Measurements from ENCODE around the gene UBALD1. TPM values are rescaled to one million over a fixed set of nuclear protein-coding genes. Genes with fewer than 3 reads are reported as not detected.

Gene UBALD1
- total RNA-seq, 1 donor = 9.4 TPM

- H2AFZ ChIP-seq (ENCODE audit: low read length) = no peak overlapping the region
- DNase-seq (ENCODE audit: insufficient read length, low spot score, missing footprints) = peak; percentile 81
- TF ChIP-seq CTCF (IDR thresholded peaks at IDR 0.05; ENCODE audit: extremely low read depth, low read depth, low read length) = no peak
These were observed 22.8 kb downstream of the UBALD1 start for GRCh38 chr16:4591706-4592470.

DNA sequence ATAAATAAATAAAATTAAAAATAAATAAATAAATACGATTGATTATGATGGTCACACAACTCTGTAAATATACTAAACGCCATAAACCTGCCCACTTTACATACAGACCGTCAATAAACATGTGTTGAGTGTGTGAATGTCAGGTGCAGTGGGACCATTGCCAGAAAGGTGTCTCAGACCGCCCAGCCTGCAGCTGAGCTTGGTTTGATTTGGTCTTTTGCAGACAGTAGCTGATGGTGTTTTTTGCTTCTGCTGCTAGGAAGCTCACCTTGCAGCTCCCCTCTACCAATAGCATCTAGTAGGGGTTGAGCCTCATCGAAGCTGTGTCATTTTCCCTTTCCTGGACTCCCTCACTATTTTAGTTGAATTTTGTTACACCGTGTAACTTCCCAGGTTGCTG lies 23.5 kb downstream of the UBALD1 start:
- Histone ChIP-seq H3K27ac (ENCODE audit: low read depth, low read length) (no peak overlapping the region), H3K9me3 (ENCODE audit: low read depth, low read length) (peaks cover 4% of the 10 kb centered on the region), H3K4me1 (ENCODE audit: insufficient read depth, low read length) (no peaks in the 10 kb centered on the region), H3K4me3 (ENCODE audit: insufficient read depth, low read length) (no peak overlapping the region), H3K27me3 (ENCODE audit: insufficient read depth, low read length) (peaks cover 10% of the 10 kb centered on the region), H2AFZ (ENCODE audit: low read length) (no peak overlapping the region), H4K20me1 (ENCODE audit: insufficient read depth, low read length) (no peaks in the 10 kb centered on the region), H3K4me2 (ENCODE audit: insufficient read depth, low read length) (no peak overlapping the region), H3K79me2 (ENCODE audit: insufficient read depth, low read length) (no peaks in the 10 kb centered on the region), H3K36me3 (ENCODE audit: insufficient read depth, low read length) (no peaks in the 10 kb centered on the region)
- no peak for TF ChIP-seq CTCF (IDR thresholded peaks at IDR 0.05; ENCODE audit: extremely low read depth, low read depth, low read length)
- peak; percentile 52 for DNase-seq (ENCODE audit: insufficient read length, low spot score, missing footprints)

More at GRCh38 chr16:4591706-4592470, 22.8 kb downstream of the UBALD1 start:
- Histone ChIP-seq H3K9me3 (ENCODE audit: low read depth, low read length) (peaks cover 4% of the 10 kb centered on the region), H3K79me2 (ENCODE audit: insufficient read depth, low read length) (no peaks in the 10 kb centered on the region), H4K20me1 (ENCODE audit: insufficient read depth, low read length) (no peaks in the 10 kb centered on the region), H3K27me3 (ENCODE audit: insufficient read depth, low read length) (peaks cover 4% of the 10 kb centered on the region), H3K4me3 (ENCODE audit: insufficient read depth, low read length) (no peak overlapping the region), H3K4me1 (ENCODE audit: insufficient read depth, low read length) (no peaks in the 10 kb centered on the region), H3K4me2 (ENCODE audit: insufficient read depth, low read length) (no peak overlapping the region), H3K27ac (ENCODE audit: low read depth, low read length) (no peak overlapping the region), H3K36me3 (ENCODE audit: insufficient read depth, low read length) (no peaks in the 10 kb centered on the region)

DNA sequence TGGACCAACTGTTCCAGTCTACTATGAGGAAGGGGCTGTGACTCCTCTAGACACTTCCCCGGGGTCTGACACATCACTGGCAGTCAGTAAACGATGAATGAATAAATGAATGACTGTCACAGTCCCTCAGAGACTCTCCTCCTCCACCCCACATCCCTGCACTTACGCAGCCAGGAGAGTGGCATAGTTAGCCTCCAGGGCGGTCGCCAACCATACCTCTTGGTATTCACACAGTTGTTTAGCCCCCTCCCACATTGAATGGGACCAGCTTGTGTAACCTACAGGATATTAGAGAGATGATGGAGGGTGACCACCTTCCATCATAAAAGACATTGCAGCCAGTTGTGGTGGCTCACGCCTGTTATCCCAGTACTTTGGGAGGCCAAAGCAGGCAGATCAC lies 25.7 kb downstream of the UBALD1 start:
- H3K9me3 ChIP-seq (ENCODE audit: low read depth, low read length) = peaks cover 4% of the 10 kb centered on the region
- TF ChIP-seq CTCF (IDR thresholded peaks at IDR 0.05; ENCODE audit: extremely low read depth, low read depth, low read length) = no peak
- no peaks in the 10 kb centered on the region for H3K36me3 ChIP-seq (ENCODE audit: insufficient read depth, low read length)
- peak; percentile 61 for DNase-seq (ENCODE audit: insufficient read length, low spot score, missing footprints)
- H3K4me1 ChIP-seq (ENCODE audit: insufficient read depth, low read length) = no peaks in the 10 kb centered on the region
- H3K4me3 ChIP-seq (ENCODE audit: insufficient read depth, low read length) = no peak overlapping the region
- no peak overlapping the region for H2AFZ ChIP-seq (ENCODE audit: low read length)
- no peaks in the 10 kb centered on the region for H3K79me2 ChIP-seq (ENCODE audit: insufficient read depth, low read length)
- no peak overlapping the region for H3K4me2 ChIP-seq (ENCODE audit: insufficient read depth, low read length)
- H4K20me1 ChIP-seq (ENCODE audit: insufficient read depth, low read length) = no peaks in the 10 kb centered on the region
- H3K27me3 ChIP-seq (ENCODE audit: insufficient read depth, low read length) = peaks cover 12% of the 10 kb centered on the region
- H3K27ac ChIP-seq (ENCODE audit: low read depth, low read length) = no peak overlapping the region

DNA sequence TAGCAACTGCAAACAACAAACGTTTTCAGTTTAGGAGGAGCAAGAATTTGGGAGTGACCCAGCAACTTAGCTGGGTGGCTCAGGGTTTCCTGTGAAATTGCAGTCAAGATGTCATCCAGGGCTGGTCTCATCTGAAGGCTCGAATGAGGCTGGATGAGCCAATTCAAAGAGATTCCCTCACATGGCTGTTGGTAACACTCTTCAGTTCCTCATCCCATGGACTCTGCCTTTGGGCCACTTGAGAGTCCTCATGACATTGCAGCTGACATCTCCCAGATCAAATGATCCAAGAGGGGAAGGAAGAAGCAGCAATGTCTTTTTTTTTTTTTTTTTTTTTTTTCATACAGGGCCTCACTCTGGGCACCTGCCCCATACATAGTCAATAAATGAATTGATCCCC lies 26.3 kb downstream of the UBALD1 start:
- Histone ChIP-seq H2AFZ (ENCODE audit: low read length) (no peak overlapping the region), H3K9me3 (ENCODE audit: low read depth, low read length) (peaks cover 4% of the 10 kb centered on the region), H3K79me2 (ENCODE audit: insufficient read depth, low read length) (no peaks in the 10 kb centered on the region), H3K4me2 (ENCODE audit: insufficient read depth, low read length) (no peak overlapping the region), H3K27me3 (ENCODE audit: insufficient read depth, low read length) (peaks cover 12% of the 10 kb centered on the region), H3K4me3 (ENCODE audit: insufficient read depth, low read length) (no peak overlapping the region), H4K20me1 (ENCODE audit: insufficient read depth, low read length) (no peaks in the 10 kb centered on the region), H3K4me1 (ENCODE audit: insufficient read depth, low read length) (no peaks in the 10 kb centered on the region), H3K27ac (ENCODE audit: low read depth, low read length) (no peak overlapping the region), H3K36me3 (ENCODE audit: insufficient read depth, low read length) (no peaks in the 10 kb centered on the region)
- no peak for DNase-seq (ENCODE audit: insufficient read length, low spot score, missing footprints)
- no peak for TF ChIP-seq CTCF (IDR thresholded peaks at IDR 0.05; ENCODE audit: extremely low read depth, low read depth, low read length)
